HG03378 (cell line): Measurements from ENCODE around the gene NCEH1.
"Not testable (repeated sequence)": the region's sequence is repeated elsewhere in the genome, so short reads cannot be mapped to it uniquely, and the experiment has no call there.

ENCODE experiments used
- ATAC-seq: cut with Tn5 transposase; IDR thresholded peaks from one replicate; pipeline ENCODE4 v1.9.1; 2021; ENCODE audit warnings: mild to moderate bottlenecking, moderate library complexity; ENCODE audit not compliant: unreplicated experiment

NCEH1 gene

GRCh38 chr3:172710664-172711453 is at the start of gene NCEH1:
Gene NCEH1 (minus strand): TSS chr3:172711067. CDS start chr3:172710984, 83 bp downstream.
- ATAC-seq, result peak; percentile 100

GRCh38 chr3:172760416-172760815 is 49.5 kb upstream of the NCEH1 start:
- ATAC-seq, result not testable (repeated sequence)

GRCh38 chr3:172753125-172753524 is 42.3 kb upstream of the NCEH1 start:
- no peak for ATAC-seq

DNA sequence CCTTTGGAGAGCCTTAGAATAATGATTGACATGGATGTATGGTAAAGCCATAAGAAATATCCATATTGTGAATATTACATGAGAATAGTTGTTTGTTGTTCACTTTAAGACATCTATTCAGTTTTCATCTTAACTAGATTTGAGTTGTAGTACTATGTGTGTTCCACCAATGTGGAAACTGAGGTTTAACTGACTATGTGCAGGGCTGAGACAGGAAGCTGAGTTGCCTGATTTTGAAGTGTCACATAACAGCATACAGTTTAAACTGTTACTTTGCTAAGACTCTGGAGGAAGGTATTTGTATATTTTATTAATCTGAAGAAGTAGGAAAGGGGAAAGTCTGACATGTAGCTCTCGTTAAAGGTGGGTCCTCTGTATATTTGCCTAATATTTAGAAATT is 41.8 kb upstream of the NCEH1 start:
- ATAC-seq, result no peak

DNA sequence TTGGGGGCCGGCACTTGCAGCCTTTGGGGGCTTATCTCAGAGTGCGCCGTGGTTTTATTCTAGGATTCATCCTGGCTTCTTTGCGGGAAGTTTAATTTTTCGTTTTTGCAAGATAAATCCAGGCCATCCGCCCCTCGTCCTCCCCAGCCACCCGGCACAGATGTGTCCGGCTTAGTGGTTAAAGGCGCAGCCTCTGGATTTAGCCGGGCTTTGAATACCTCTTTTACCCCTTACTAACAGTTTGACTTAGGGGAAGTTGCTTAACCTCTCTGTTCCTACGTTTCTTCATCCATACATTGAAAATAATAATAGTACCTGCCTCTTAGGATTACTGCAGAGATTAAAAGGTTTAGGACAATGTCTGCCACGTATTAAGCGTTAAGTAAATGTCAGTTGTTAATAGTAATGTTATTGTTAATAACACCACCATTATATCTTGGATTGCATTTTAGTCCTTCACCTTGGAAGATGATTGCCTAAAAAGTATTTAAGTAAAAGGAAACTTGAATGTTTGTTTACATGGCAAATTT is 40.4 kb upstream of the NCEH1 start:
- peak; percentile 13 for ATAC-seq

DNA sequence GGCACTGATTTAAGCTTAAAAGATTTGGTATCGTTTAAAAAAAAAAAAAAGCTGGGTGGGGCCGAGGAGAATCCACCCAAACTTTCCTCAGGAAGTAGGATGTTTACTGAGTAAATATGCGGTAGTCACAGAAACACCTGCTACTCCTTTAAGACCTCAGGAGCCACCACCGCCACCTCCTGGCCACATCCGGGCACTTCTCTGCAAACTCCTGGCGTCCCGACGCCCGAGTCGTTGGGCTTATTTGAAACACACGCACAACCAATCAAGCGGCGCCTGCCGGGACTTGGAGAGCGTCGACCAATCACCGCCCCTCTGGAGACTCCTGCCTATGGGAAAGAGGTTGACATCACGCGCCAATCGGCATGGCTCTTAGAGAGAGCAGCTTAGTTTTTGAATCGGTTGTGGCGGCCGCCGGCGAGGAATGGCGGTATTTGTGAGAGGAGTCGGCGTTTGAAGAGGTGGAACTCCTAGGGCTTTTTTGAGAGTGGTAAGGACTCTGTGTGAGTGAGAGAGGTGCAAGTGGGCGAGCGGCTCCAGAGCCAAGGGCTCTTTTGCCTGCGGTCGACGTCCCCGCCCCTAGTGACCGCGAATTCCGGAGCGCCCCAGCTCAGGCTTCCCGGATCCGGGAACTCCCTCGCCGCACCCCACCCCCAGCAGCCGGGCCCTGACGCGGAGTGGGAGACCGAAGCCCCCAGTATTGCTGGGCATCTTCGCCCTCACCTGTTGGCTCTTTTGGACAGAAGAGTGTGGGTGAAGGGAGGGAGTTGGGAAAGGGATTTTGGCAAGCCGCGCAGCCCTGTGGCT is 39.7 kb upstream of the NCEH1 start, which contains the start of gene ECT2:
Gene ECT2 (plus strand): TSS at position 359 of the 807 bp plus-strand sequence. CDS start 3,805 bp downstream, outside the sequence.
- peak; percentile 98 for ATAC-seq

DNA sequence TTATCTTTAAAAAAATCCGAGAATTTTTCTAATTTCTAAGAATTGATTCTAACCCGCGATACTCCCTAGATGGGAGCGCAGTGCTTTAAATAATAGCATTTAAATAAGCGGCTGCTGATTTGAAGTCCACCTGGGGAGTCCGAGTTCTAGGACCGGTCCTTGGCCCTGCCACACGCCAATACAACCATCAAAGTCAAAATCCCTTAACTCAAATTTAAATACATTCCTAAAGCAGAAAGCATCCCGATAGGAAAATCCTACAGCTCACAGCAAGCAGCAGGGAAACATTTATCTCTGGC is 39.2 kb upstream of the NCEH1 start:
- no peak for ATAC-seq

- no peak for ATAC-seq
Observed at GRCh38 chr3:172749230-172749965, 38.5 kb upstream of the NCEH1 start.

DNA sequence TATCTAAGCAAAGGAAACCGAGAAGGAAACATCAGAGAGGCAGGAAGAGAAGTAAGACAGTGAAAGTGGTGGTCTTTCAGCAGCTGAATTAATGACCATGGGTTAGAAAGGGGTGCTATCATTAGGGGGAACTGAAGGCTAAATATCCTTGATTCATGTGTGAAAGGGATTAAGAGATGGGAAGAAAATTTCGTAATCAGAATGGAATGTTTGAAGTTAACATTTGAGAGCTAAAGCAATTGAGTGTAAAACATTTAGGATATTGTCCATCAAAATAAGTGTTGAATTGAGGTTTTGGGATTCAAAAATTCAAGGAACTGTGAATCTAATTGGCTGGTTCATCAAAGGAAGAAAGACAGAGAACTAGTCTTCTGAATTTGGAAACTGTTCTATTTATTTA is 35.6 kb upstream of the NCEH1 start:
- ATAC-seq, result no peak

- no peak for ATAC-seq
Observed at GRCh38 chr3:172739462-172739861, 28.6 kb upstream of the NCEH1 start.

GRCh38 chr3:172735014-172735413 is 24.1 kb upstream of the NCEH1 start:
- no peak for ATAC-seq

DNA sequence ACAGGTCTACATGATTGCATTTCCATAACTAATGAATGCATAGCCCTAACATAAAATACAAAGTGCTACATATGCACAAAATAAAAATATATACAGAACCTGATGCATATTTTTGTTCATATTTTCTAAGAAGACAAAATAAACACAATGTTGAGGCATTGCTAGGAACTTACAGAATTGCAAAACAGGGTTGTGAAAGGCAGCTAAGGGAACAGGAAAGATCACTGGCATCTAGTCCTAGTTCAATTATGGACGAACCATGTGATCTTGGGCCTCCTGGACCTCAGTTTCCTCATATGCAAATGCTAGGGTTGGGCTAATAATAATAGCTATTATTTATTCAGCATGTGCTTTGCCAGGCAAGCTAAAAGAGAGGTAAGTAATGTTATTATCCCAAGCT is 15.5 kb upstream of the NCEH1 start:
- ATAC-seq, result no peak

GRCh38 chr3:172722536-172723040 is 11.7 kb upstream of the NCEH1 start:
- ATAC-seq, result not testable (repeated sequence)

DNA sequence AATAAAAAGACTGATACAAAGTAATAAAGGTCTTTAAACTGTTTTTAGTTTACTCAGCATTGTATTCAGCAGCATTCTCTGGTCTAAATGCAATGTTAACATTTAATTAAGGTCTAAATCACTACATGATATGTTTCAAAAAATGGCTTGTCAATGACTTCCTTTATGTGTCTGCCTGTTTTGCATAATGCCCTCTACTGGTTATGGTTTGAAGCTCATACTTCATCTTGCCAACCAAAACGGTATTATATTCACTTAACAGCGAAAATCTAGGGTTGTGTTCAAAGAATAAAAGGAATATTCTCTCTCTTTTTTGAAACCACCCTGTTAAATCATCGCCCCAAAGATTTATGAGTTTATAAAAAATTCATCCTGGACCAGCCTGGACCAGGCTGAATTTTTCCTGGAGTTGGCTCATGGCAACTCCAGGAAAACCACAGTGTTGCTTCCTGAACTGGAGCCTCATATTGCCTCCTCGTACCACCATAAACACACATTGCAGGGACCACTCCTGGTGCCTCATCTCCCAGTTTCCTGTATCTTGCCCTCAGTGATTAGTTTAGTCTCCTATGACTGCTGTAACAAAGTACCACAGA is 6.7 kb upstream of the NCEH1 start:
- no peak for ATAC-seq

- no peak for ATAC-seq
Observed at GRCh38 chr3:172716476-172716875, 5.6 kb upstream of the NCEH1 start.

DNA sequence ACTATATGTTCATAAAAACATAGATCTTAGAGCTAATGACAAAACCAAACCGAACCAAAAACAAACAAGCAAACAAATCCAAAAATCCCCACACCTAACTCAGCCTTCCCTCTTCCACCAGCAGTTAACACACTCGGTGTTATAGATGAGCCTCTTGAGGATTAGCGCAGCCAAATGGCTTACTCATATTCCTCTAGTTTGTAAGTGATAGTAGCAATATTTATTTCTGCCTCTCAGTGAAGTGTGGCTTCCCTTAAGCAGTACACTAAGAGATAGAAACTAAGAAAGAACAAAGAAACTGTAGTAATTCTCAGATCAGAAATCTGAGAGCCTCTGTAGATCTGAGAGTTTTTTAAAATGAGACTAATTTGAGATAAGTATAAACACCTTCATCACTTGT is 2.4 kb upstream of the NCEH1 start:
- ATAC-seq, result no peak

DNA sequence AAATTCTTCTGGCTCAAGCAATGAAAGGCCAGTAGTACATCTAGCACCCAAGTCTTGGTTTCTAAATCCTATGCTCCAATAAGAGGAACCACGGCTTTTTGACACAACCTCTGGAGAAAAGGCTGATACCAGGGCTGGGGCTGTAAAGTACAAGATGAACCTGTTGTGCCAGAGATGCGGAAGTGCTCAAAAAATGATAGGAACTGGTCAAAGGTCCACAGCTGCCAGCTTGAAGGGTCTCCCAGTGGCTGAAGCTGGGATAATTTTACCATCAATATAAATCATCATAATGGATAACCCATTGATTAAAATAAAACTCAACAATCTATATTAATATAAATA is 558 bp upstream of the NCEH1 start:
- no peak for ATAC-seq

GRCh38 chr3:172709774-172710663 is 848 bp downstream of the NCEH1 start:
- ATAC-seq, result no peak

- no peak for ATAC-seq
Observed at GRCh38 chr3:172708921-172709773, 1.7 kb downstream of the NCEH1 start.
